ENCODE results near the gene DENND1C. TPM values are rescaled to one million over a fixed set of nuclear protein-coding genes. Genes with fewer than 3 reads are reported as not detected.

Gene DENND1C
- total RNA-seq, 1 experiment from 2014 or later, result 3.5 TPM

DNA sequence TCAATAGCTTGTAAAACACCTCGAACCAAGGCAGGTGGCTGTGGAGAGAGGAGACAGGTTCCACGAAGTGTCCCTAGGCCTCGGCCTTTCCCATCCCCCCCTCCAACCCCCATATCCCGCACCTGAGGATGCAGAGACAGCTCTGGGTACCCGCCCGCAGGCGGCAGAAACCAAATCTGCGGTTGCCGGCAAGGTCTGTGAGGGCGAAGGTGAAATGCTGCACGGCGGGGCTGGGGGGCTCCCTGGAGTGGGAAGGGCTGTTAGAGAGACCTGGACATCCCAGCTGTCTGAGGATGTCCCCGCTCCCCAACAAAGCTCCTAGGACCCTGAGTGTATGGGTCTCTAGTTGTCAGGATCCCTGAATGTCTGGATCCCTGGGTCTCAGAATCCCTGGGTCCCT lies 2.8 kb downstream of the DENND1C start:
- DNase-seq, result no peak
- H3K4me3 Mint-ChIP-seq (ENCODE audit: unreplicated experiment), result no peak overlapping the region
- no peaks in the 10 kb centered on the region for H3K27me3 Mint-ChIP-seq (ENCODE audit: insufficient read depth, unreplicated experiment)

DNA sequence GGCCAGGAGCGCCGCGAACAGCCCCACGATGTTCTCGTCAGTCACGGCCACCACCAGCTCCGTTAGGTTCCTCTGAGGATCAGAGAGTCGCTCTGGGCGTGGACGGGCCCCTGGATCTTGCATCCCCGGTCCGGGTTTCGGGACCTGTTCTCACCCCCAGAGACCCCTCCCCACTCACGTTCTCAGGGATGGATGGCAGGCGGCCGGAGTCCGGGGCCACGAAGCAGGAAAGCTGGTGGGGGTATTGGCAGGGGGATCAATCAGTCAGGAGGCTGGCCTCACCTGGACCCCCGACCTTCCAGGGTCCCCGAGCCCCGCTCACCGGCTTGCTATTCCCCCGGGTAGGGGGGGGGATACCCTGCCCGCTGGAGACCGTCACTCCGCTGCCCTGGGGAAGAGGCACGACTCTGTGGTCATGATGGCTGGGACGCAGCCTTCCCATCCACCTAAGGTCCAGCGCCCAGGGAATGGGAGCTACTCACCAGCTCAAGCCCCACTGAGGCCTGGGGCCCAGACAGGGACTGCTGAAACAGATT lies 4.6 kb downstream of the DENND1C start:
- H3K27me3 ChIP-seq (replicated peaks; ENCODE audit: control insufficient read depth, insufficient read depth, low read length), result no peaks in the 10 kb centered on the region
- no peaks in the 10 kb centered on the region for H3K36me3 ChIP-seq (ENCODE audit: control insufficient read depth, insufficient read depth, low read length)
- H3K27me3 Mint-ChIP-seq (ENCODE audit: insufficient read depth, unreplicated experiment), result no peaks in the 10 kb centered on the region
- no TSS peak for BruUV-seq (replicated peaks)
- H3K9me3 Mint-ChIP-seq (ENCODE audit: unreplicated experiment), result no peaks in the 10 kb centered on the region
- peaks cover 24% of the 10 kb centered on the region for H3K36me3 Mint-ChIP-seq (ENCODE audit: insufficient read depth, unreplicated experiment)
- DNase-seq, result no peak
- TF ChIP-seq, protein P1, sequence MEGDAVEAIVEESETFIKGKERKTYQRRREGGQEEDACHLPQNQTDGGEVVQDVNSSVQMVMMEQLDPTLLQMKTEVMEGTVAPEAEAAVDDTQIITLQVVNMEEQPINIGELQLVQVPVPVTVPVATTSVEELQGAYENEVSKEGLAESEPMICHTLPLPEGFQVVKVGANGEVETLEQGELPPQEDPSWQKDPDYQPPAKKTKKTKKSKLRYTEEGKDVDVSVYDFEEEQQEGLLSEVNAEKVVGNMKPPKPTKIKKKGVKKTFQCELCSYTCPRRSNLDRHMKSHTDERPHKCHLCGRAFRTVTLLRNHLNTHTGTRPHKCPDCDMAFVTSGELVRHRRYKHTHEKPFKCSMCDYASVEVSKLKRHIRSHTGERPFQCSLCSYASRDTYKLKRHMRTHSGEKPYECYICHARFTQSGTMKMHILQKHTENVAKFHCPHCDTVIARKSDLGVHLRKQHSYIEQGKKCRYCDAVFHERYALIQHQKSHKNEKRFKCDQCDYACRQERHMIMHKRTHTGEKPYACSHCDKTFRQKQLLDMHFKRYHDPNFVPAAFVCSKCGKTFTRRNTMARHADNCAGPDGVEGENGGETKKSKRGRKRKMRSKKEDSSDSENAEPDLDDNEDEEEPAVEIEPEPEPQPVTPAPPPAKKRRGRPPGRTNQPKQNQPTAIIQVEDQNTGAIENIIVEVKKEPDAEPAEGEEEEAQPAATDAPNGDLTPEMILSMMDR (IDR thresholded peaks at IDR 0.05; ENCODE audit: insufficient read depth in 1 of 2, low read depth in 1 of 2, low read length in 1 of 2, severe bottlenecking in 1 of 2, unreplicated experiment in 1 of 2), result no peak
- intact Hi-C loops (cut with micrococcal nuclease; ENCODE audit: unreplicated experiment), result loop anchor here (1.0 kb wide), 3 partner anchors 13 to 104 kb away; partner anchors contain the start of gene CRB3
- peaks cover 19% of the 10 kb centered on the region for H3K4me1 ChIP-seq
- CTCF ChIA-PET, result interaction anchor here (0.5 to 1.8 kb wide), 5 partner anchors 40 to 386 kb away, joined by 3 to 15 read pairs (median 3); no protein-coding TSS in a partner anchor
- no peaks in the 10 kb centered on the region for H3K9me3 ChIP-seq
- H3K4me1 Mint-ChIP-seq (ENCODE audit: low read depth, unreplicated experiment), result peaks cover 9% of the 10 kb centered on the region
- POLR2A ChIA-PET, result interaction anchor here (0.9 to 1.7 kb wide), 7 partner anchors 9 to 276 kb away, joined by 4 to 12 read pairs (median 6); partner anchors contain the start of genes ALKBH7, CRB3, KHSRP and TNFSF9
- H3K27ac Mint-ChIP-seq (ENCODE audit: unreplicated experiment), result no peak overlapping the region
- peak overlapping the region; percentile 84 for H3K4me3 Mint-ChIP-seq (ENCODE audit: unreplicated experiment)
- peak overlapping the region; percentile 47 for H3K4me3 ChIP-seq (ENCODE audit: low read depth, low read length)

More for the DNA sequence above, 2.8 kb downstream of the DENND1C start:
- no peak overlapping the region for H3K27ac Mint-ChIP-seq (ENCODE audit: unreplicated experiment)
- no TSS peak for BruUV-seq (replicated peaks)
- H3K9me3 Mint-ChIP-seq (ENCODE audit: unreplicated experiment), result no peaks in the 10 kb centered on the region
- Histone ChIP-seq H3K36me3 (ENCODE audit: control insufficient read depth, insufficient read depth, low read length) (no peaks in the 10 kb centered on the region), H3K4me1 (peaks cover 9% of the 10 kb centered on the region), H3K9me3 (no peaks in the 10 kb centered on the region), H3K4me3 (ENCODE audit: low read depth, low read length) (no peak overlapping the region), H3K27me3 (replicated peaks; ENCODE audit: control insufficient read depth, insufficient read depth, low read length) (no peaks in the 10 kb centered on the region)
- H3K4me1 Mint-ChIP-seq (ENCODE audit: low read depth, unreplicated experiment), result peaks cover 5% of the 10 kb centered on the region
- peaks cover 25% of the 10 kb centered on the region for H3K36me3 Mint-ChIP-seq (ENCODE audit: insufficient read depth, unreplicated experiment)
- intact Hi-C loops (cut with micrococcal nuclease; ENCODE audit: unreplicated experiment), result no loop called here
- CTCF ChIA-PET, result no interaction called here
- POLR2A ChIA-PET, result no interaction called here
- TF ChIP-seq, protein P1 (IDR thresholded peaks at IDR 0.05; ENCODE audit: insufficient read depth in 1 of 2, low read depth in 1 of 2, low read length in 1 of 2, severe bottlenecking in 1 of 2, unreplicated experiment in 1 of 2), result no peak

DNA sequence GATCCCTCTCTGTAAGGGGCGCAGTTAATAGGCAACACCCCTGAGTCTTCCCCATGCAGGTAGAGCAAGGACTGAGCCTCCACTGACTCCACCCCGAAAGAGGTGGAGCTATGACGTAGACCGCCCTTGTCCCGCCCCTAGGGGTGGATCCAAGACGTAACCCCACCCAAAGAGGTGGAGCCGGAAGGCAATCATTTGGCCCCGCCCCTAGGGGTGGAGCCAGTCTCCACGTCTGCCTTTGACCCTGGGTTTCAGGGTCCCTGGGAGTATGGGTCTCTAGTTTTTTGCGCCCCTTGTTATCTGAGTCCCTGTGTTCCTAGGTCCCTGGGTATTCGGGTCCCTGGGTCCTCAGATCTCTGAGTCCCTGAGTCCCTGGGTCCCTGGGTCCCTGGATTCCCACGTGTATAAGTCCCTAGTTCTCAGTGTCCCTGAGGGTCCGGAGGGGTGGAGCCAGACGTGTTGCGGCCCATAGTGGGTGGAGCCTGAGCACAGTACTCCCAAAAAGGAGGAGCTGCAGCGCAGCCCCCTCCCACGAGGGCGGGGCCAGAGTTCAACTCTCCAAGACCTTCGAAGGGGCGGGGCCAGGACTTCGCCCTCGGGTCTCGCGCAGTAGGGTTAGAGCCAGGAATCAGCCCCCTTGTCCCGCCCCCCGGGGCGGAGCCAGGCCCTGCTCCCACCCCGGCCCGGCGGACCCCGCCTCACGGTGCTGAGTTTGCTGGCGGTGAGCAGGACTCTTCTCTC lies 5.3 kb downstream of the DENND1C start:
- Mint-ChIP-seq H3K4me1 (ENCODE audit: low read depth, unreplicated experiment) (peaks cover 9% of the 10 kb centered on the region), H3K27ac (ENCODE audit: unreplicated experiment) (peak overlapping the region; percentile 91), H3K36me3 (ENCODE audit: insufficient read depth, unreplicated experiment) (peaks cover 24% of the 10 kb centered on the region), H3K4me3 (ENCODE audit: unreplicated experiment) (peak overlapping the region; percentile 84), H3K9me3 (ENCODE audit: unreplicated experiment) (no peaks in the 10 kb centered on the region), H3K27me3 (ENCODE audit: insufficient read depth, unreplicated experiment) (no peaks in the 10 kb centered on the region)
- no TSS peak for BruUV-seq (replicated peaks)
- H3K27me3 ChIP-seq (replicated peaks; ENCODE audit: control insufficient read depth, insufficient read depth, low read length), result no peaks in the 10 kb centered on the region
- CTCF ChIA-PET, result interaction anchor here (0.5 to 1.8 kb wide), 10 partner anchors 12 to 387 kb away, joined by 3 to 15 read pairs (median 4); partner anchors contain the start of genes ALKBH7, CRB3 and KHSRP
- POLR2A ChIA-PET, result interaction anchor here (0.5 to 1.7 kb wide), 9 partner anchors 8 to 277 kb away, joined by 3 to 12 read pairs (median 6); partner anchors contain the start of genes ALKBH7, CRB3, KHSRP and TNFSF9
- intact Hi-C loops (cut with micrococcal nuclease; ENCODE audit: unreplicated experiment), result loop anchor here (1.0 kb wide), 3 partner anchors 12 to 103 kb away; partner anchors contain the start of gene CRB3
- H3K9me3 ChIP-seq, result no peaks in the 10 kb centered on the region
- H3K4me1 ChIP-seq, result peaks cover 19% of the 10 kb centered on the region
- peak; percentile 98 to 99 for DNase-seq
- H3K36me3 ChIP-seq (ENCODE audit: control insufficient read depth, insufficient read depth, low read length), result no peaks in the 10 kb centered on the region
- TF ChIP-seq, protein P1 (IDR thresholded peaks at IDR 0.05; ENCODE audit: insufficient read depth in 1 of 2, low read depth in 1 of 2, low read length in 1 of 2, severe bottlenecking in 1 of 2, unreplicated experiment in 1 of 2), result no peak
- peak overlapping the region; percentile 47 for H3K4me3 ChIP-seq (ENCODE audit: low read depth, low read length)

Measured in Caco-2 (cell line).